Measurements from ENCODE around the gene IFNAR2. TPM values are rescaled to one million over a fixed set of nuclear protein-coding genes. Genes with fewer than 3 reads are reported as not detected.

IFNAR2 gene
- total and polyA plus RNA-seq, 2 donors from 2014 or later, result 14.8 to 56.5 TPM

GRCh38 chr21:33273044-33273443 lies 43.3 kb downstream of the IFNAR2 start:
- no peak for FAIRE-seq
- DNase-seq, result no peak
- no peak overlapping the region for H3K9ac ChIP-seq (ENCODE audit: low read length in 3 of 3)
- no peaks in the 10 kb centered on the region for H3K9me3 ChIP-seq (ENCODE audit: control insufficient read depth in 2 of 3, insufficient read depth in 1 of 3, low read length in 3 of 3)
- intact Hi-C loops (cut with DNase I), result no loop called here
- H3K27ac ChIP-seq (ENCODE audit: low read depth in 2 of 2, low read length in 2 of 2), result no peak overlapping the region
- H3K36me3 ChIP-seq (ENCODE audit: control insufficient read depth in 2 of 3, insufficient read depth in 3 of 3, low read length in 3 of 3), result peaks cover 0 to 3% (median 0%) of the 10 kb centered on the region in 3 donors
- no peak for TF ChIP-seq CTCF (IDR thresholded peaks at IDR 0.05; ENCODE audit: borderline replicate concordance, extremely low read depth, insufficient read depth)
- H3K4me1 ChIP-seq (ENCODE audit: control insufficient read depth in 2 of 3, insufficient read depth in 2 of 3, low read depth in 1 of 3, low read length in 3 of 3), result no peaks in the 10 kb centered on the region
- no peaks in the 10 kb centered on the region for H3K27me3 ChIP-seq (ENCODE audit: control insufficient read depth, insufficient read depth, low read length)
- no peak overlapping the region for H3K4me3 ChIP-seq (ENCODE audit: low read length in 3 of 3)

- H3K27me3 ChIP-seq (ENCODE audit: control insufficient read depth, insufficient read depth, low read length), result no peaks in the 10 kb centered on the region
- H3K4me3 ChIP-seq (ENCODE audit: low read length in 3 of 3), result no peak overlapping the region
- no peaks in the 10 kb centered on the region for H3K4me1 ChIP-seq (ENCODE audit: control insufficient read depth in 2 of 3, insufficient read depth in 2 of 3, low read depth in 1 of 3, low read length in 3 of 3)
- H3K9me3 ChIP-seq (ENCODE audit: control insufficient read depth in 2 of 3, insufficient read depth in 1 of 3, low read length in 3 of 3), result peaks cover 0 to 4% (median 0%) of the 10 kb centered on the region in 3 donors
- no peak overlapping the region for H3K9ac ChIP-seq (ENCODE audit: low read length in 3 of 3)
- intact Hi-C loops (cut with DNase I), result no loop called here
- no peak for FAIRE-seq
- peaks cover 4 to 25% (median 12%) of the 10 kb centered on the region in 3 donors for H3K36me3 ChIP-seq (ENCODE audit: control insufficient read depth in 2 of 3, insufficient read depth in 3 of 3, low read length in 3 of 3)
- H3K27ac ChIP-seq (ENCODE audit: low read depth in 2 of 2, low read length in 2 of 2), result no peak overlapping the region
- no peak for TF ChIP-seq CTCF (IDR thresholded peaks at IDR 0.05; ENCODE audit: borderline replicate concordance, extremely low read depth, insufficient read depth)
- DNase-seq, result no peak
Measured at GRCh38 chr21:33278721-33279120, 49.0 kb downstream of the IFNAR2 start.

DNA sequence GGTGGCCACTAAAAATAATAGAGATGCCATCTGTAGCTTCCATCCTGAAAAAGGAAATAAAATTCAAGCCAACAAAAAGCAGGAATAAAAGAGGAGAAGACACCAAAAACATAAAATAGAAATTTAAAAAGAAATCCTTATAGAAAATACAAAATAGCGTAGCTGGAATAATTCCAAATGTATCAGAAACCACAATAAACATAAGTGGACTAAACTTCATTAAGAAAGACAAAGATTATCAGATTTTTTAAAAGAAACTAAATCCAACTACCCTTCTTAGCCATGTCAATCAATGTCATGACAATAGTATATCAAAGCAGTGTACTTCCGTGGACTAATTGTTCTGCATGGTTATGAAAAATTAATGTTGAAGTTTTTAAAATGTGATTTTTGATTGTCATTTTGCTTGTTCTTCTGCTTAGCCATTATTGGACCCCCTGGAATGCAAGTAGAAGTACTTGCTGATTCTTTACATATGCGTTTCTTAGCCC lies 49.6 kb downstream of the IFNAR2 start:
- Histone ChIP-seq H3K4me1 (ENCODE audit: control insufficient read depth in 2 of 3, insufficient read depth in 2 of 3, low read depth in 1 of 3, low read length in 3 of 3) (no peaks in the 10 kb centered on the region), H3K9me3 (ENCODE audit: control insufficient read depth in 2 of 3, insufficient read depth in 1 of 3, low read length in 3 of 3) (peaks cover 0 to 4% (median 0%) of the 10 kb centered on the region in 3 donors), H3K9ac (ENCODE audit: low read length in 3 of 3) (no peak overlapping the region), H3K27me3 (ENCODE audit: control insufficient read depth, insufficient read depth, low read length) (no peaks in the 10 kb centered on the region), H3K27ac (ENCODE audit: low read depth in 2 of 2, low read length in 2 of 2) (no peak overlapping the region), H3K4me3 (ENCODE audit: low read length in 3 of 3) (no peak overlapping the region), H3K36me3 (ENCODE audit: control insufficient read depth in 2 of 3, insufficient read depth in 3 of 3, low read length in 3 of 3) (peaks cover 4 to 26% (median 12%) of the 10 kb centered on the region in 3 donors)
- TF ChIP-seq CTCF (IDR thresholded peaks at IDR 0.05; ENCODE audit: borderline replicate concordance, extremely low read depth, insufficient read depth), result no peak
- FAIRE-seq (no peak), DNase-seq (no peak)
- intact Hi-C loops (cut with DNase I), result no loop called here

Other genes starting within 250 kb of the IFNAR2 start
- not detected for gene OLIG2, start 204.0 kb upstream of the IFNAR2 start, total RNA-seq
- gene OLIG2, start 204.0 kb upstream of the IFNAR2 start, polyA plus RNA-seq (ENCODE audit: insufficient read depth, low read depth, low replicate concordance), result not detected
- gene OLIG1, start 159.8 kb upstream of the IFNAR2 start, total RNA-seq, result 1.5 TPM
- gene OLIG1, start 159.8 kb upstream of the IFNAR2 start, polyA plus RNA-seq (ENCODE audit: insufficient read depth, low read depth, low replicate concordance), result 18.2 TPM
- gene IL10RB, start 36.4 kb downstream of the IFNAR2 start, total RNA-seq, result 27.3 TPM
- 21.5 TPM for gene IL10RB, start 36.4 kb downstream of the IFNAR2 start, polyA plus RNA-seq (ENCODE audit: insufficient read depth, low read depth, low replicate concordance)
- 60.9 TPM for gene IFNAR1, start 95.0 kb downstream of the IFNAR2 start, total RNA-seq
- 15.9 TPM for gene IFNAR1, start 95.0 kb downstream of the IFNAR2 start, polyA plus RNA-seq (ENCODE audit: insufficient read depth, low read depth, low replicate concordance)
- gene IFNGR2, start 173.5 kb downstream of the IFNAR2 start, total RNA-seq, result 68.3 TPM
- gene IFNGR2, start 173.5 kb downstream of the IFNAR2 start, polyA plus RNA-seq (ENCODE audit: insufficient read depth, low read depth, low replicate concordance), result 57.6 TPM

All from kidney (tissue), 14 donors.